GM19467 (cell line): Measurements from ENCODE around the gene GPR37L1.
"Not testable (repeated sequence)": the region's sequence is repeated elsewhere in the genome, so short reads cannot be mapped to it uniquely, and the experiment has no call there.

ENCODE experiments used
- ATAC-seq: cut with Tn5 transposase; IDR thresholded peaks from one replicate; pipeline ENCODE4 v1.9.1; 2021; ENCODE audit warnings: mild to moderate bottlenecking, moderate library complexity; ENCODE audit not compliant: unreplicated experiment

The GPR37L1 gene

DNA sequence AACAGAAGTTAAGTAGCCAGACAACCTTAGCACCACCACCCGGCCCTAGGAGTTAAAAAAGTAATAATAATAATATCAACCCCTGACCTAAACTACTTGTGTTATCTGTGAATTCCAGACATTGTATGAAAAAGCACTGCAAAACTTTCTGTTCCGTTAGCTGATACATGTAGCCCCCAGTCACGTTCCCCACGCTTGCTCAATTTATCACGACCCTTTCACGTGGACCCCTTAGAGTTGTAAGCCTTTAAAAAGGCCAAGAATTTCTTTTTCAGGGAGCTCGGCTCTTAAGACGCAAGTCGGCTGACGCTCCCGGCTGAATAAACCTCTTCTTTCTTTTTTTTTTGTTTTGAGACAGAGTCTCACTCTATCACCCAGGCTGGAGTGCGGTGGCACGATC lies 44.3 kb downstream of the GPR37L1 start:
- not testable (repeated sequence) for ATAC-seq

DNA sequence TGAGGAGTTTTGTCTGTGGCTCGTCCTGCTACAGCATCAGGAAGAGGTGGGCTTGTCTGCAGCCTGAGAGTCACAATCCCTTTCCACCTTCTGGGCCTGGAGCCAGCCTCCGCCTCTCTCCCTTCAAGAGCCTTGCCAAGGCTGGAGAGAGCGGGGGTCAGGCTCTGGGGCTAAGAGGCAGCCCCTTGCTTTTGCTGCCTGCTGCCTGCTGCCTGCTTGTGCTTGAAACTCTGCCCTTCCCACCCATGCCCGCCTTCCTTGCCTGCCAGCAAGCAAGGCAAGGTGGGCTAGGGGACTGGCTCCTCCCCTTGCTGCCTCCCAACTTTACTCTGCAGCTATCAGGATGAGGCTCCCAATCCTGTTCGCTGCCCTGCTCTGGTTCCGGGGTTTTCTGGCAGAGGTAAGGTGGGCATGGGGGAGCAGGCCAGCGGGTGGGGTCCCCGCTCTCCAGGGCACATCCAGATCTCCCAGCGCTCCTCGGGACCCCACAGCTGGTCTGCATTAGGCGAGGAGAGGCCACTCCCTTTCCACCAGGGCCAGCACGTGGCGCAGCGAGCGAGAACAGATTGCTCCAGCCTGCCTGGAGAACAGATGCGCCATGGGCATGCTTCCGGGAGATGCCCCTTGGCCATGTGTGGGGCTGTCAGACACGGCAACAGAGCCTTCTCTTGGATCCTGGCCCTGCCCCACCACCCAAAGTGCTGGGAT lies 45.1 kb downstream of the GPR37L1 start:
- ATAC-seq, result no peak

DNA sequence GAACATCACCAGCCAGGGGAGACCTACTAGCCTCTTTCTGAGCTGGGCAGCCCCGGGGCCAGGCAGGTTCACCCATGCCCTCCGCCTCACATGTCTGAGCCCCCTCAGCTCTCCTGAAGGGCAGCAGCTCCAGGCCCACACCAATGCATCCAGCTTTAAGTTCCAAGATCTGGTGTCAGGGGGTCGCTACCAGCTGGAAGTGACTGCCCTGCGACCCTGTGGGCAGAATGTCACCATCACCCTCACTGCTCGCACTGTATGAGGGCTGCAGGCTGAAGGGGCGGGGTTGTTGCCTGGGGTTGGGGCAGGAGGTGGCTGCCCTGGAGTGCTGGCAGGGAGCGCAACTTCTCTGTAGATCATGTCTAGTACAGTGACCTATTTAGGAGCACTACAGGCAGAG lies 46.1 kb downstream of the GPR37L1 start:
- no peak for ATAC-seq

DNA sequence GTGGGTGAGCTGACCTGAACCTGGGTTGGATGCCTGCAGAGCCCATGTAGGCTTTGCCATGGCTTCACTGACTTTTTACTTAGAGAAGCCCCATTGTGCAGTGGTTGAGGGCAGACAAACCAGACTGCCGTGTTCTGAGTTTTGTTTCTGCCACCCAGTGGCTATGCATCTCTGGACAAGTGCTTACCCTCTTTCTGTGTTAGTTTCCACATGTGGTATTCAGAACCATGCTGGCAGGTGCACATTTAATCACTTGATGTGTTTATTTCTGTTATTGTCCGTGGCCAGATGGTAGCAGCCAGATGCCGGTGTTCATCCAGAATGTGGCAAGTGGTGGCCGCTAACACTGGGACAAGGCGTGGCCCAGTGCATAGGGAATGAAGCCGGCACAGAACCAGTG lies 48.0 kb downstream of the GPR37L1 start:
- no peak for ATAC-seq

DNA sequence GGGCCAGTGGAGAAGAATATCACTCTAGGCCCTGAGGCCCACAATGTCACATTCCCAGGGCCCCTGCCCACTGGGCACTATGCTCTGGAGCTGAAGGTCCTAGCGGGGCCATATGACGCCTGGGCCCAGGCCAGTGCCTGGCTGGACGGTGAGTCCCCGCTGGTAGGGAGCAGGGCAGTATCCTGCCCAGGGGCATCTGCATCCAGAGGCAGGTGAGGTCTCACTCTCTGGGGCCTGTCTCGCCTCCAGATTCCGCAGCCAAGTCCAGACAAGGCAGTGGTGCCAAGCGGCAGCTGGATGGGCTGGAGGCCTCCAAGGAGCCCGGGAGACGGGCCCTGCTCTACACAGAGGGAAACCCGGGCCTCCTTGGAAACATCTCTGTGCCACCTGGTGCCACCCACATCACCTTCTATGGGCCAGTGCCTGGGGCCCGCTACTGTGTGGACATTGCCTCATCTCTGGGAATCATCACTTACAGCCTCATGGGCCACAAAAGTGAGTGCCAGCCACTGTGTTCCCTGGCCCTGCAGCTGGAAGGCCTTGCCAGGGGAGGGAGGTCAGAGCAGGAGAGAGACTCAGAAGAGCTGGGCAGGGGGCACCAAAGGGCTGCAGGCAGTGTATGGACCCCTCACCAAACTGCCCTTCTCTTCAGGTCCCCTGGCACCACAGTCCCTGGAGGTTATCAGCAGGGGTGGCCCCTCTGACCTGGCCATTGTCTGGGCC lies 48.7 kb downstream of the GPR37L1 start:
- ATAC-seq, result no peak

DNA sequence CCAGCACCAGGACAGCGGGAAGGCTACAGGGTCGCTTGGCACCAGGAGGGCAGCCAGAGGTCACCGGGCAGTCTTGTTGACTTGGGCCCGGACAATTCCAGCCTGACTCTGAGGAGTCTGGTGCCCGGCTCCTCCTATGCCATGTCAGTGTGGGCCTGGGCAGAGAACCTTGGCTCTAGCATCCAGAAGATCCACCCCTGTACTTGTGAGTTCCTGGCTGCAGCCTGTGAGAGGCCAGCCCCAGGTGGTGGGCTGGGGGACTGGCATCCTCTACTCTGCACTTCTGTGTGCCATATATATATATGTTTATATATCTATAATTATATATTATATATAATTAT lies 49.3 kb downstream of the GPR37L1 start:
- no peak for ATAC-seq

DNA sequence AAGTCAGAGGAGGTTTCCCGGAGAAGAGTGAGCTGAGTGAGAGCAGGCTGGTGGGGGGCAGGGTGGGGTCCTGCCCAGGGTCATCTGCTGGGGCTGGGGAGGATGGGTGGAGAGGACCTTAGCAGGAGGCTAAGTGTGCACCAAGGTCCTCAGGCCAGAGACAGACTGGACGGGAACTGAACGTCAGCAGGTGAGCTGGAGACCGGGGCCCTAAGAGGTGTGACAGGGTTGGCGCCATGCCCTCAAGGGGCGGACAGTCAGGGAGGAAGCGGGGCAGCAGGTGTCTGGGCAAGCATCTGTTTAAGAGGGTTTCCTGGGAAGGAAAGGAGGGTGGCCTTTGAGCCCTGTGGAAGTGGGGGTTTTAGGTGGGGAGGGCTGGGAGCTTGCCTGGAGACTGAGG lies 51.3 kb downstream of the GPR37L1 start:
- ATAC-seq, result no peak

DNA sequence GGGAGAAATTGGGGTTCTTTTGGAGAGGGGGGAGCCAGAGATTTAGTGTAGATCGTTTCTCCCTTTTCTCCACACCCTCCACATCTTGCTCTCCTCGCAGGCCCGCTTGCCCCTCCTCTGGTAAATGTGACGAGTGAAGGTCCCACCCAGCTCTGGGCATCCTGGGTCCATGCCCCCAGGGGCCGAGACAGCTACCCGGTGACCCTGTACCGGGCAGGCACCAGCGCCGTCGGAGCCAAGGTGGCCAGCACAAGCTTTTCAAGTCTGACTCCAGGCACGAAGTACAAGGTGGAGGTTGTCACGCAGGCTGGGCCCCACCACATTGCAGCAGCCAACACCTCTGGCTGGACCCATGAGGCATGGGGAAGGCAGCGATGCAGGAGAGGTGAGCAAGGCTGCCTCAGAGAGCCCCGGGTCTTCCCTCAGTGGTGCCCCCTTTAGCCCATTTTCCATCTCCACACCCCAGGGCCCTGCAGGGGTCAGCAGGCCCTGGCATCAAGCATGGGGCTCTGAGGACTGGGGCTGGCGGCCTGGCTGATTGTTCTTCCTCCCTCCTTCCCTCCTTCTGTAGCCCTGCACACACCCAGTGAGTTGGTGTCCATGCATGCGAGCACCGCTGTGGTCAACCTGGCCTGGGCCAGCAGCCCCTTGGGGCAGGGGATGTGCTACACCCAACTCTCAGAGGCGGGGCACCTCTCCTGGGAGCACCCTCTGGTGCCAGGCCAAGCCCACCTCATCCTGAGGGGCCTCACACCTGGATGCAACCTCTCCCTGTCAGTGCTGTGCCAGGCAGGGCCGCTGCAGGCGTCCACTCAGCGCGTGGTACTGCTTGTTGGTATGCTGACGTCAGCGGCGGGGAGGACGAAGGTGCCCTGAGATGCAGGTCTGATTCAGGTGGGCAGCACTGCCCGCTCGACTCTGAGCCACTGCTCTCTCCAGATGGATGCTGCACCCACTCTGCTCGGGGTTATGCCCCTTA lies 54.5 kb downstream of the GPR37L1 start:
- ATAC-seq, result no peak

DNA sequence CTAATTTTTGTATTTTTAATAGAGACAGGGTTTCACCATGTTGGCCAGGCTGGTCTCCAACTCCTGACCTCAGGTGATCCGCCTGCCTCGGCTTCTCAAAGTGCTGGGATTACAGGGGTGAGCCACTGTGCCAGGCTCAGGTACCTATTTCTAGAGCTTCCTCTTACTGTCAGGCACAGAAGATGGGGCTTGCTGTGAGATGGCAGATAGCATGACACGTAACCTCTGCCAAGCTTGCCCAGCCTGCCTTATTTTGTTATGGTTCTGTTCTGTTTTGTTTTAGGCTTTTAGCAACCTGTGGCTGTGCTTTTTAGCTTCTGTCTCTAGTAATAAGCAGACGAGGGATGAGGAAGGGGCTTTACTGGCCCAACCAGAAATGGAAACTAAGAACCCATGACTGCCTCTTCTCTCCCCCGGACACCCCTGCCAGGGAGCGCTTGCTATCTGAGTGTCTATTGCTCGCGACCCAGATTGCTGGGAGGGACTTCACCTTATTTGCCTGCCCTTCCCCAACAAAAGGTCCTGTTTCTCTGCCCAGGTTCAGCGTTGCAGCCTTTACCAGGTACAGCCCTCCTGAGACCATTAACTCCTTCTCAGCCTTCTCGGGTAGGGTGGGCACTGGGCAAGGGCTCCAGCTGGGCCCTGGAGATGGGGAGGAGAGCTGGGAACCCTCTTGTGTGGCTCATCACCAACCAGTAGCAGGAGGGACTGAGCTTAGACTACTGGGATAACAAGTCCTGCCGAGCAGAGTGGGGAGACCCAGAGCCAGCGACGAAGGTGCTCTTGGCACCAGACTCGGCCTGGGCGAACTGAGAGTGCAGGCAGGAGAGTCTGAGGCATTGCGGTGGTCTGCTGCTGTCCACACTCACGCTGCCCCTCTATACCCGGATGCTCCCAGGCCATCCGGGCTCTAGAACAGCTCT lies 57.4 kb downstream of the GPR37L1 start:
- ATAC-seq, result no peak

DNA sequence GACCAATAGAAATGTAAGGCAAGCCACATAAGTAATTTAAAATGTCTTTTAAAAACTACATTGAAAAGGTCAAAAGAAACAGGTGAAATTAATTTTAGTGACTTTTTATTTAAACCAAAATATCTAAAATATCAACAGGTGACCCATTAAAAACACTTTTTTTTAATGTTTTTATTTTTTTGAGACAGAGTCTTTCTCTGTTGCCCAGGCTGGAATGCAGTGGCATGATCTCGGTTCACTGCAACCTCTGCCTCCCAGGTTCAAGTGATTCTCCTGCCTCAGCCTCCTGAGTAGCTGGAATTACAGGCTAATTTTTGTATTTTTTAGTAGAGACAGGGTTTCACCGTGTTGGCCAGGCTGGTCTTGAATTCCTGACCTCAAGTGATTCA lies 58.0 kb downstream of the GPR37L1 start:
- ATAC-seq, result not testable (repeated sequence)

DNA sequence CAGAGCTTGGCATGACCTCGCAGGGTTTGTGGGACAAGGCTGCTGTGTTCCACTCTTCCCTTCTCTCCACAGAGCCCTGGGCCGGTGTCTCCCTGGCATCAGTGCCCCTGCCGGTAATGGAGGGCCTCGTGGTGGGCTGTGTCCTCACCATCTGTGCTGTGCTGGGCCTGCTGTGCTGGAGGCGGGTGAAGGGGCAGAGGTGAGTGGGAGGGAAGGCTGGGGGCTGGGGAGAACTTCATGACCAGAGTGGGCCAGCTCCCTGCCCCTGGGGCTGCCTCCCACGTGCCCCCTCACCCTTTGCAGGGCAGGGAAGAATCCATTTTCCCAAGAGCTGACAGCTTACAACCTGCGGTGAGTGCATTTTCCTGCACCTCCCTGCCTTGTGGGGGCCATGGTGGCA lies 58.9 kb downstream of the GPR37L1 start:
- ATAC-seq, result no peak

DNA sequence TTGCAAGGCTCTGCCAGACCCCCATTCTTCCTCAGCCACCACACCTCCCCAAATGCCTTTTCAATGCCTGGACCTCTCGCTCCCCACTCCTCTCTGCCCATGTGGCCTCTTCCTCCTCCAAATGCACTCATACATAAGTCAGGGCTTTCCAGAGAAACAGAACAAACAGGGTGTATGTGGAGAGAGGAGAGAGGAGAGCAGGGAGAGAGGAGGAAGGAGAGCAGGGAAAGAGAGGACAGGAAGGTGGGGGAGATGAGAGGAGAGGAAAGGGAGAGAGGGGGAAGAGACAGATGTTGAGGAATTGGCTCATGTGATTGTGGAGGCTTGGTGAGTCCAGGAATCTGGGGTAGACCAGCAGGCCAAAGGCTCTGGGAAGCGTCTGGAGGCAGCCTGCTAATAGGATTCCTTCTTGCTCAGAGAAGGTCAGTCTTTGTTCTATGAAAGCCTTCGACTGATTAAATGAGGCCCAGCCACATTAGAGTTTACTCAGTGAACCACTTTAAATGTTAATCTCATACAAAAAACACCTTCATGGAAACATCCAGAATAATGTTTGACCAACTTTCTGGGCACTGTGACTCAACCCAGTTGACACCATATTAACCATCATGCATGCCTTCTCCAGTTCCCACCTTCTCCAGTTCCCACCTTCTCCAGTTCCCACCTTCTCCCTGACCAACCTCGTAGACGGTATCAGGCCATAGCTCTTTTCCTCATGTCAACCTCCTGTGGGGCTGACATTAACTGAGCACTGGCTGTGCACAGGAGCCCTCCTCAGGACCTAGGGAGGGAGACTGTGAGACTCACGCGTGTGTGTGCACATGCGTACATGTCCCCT lies 59.5 kb downstream of the GPR37L1 start:
- no peak for ATAC-seq
